ENCODE data around the gene CXCL14.

The CXCL14 gene, protein sequence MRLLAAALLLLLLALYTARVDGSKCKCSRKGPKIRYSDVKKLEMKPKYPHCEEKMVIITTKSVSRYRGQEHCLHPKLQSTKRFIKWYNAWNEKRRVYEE
- 0 to 0.77 (median 0.11) reads per million in 17 experiments for total RNA-seq

DNA sequence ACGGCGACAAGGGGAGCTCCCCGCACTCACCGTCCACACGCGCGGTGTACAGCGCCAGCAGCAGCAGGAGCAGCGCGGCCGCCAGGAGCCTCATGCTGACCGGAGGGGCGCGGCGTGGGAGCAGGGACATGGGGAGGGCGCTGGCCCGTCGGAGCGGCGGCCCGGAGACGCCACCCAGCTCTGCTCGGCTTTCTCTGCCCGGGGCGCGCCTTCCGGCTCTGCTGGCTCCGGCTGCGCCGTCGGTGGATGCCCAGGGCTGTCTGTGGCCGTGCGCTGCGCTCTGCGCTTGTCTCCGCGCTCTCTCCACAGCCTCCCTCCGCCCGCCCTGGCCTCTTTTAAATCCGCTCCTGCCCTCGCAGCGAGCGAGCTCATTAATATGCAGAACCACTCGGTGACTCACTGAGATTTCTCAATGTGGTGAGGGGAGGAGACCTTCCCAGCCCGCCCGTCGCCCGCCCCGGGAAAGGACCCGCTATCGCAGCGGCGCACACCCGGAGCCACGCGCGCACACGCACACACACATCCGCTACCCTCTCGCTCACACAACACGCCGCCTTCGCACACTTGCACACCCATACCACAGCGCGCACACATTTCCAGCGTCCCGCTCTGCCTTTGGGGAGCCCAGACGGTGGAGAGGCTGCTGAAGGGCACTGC is at the start of gene CXCL14:
Gene CXCL14, minus strand, starts transcription at position 307 of the 657 bp plus-strand sequence. Its CDS starts 213 bp downstream, at position 94.
- DNase-seq, result peak; percentile 47 to 70 (median 68)

DNA sequence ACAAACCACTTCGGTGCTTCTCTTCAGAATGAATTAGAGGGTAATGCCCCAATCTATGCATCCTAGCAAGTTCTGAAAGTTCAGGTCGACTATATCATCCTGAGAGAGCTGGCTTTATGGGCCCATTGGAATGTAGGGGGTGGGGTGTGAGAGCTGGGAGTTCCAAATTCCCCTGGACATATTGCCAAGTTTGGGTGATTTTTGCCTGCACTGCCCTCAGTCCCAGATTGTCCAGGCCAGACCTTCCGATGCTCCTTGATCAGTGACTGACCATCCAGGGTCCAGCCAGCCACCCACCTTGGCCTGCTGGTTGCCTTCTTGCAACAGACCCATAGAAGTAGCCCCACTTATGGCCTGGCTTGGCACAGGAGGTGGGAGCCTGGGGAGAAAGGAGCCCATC is 47.8 kb upstream of the CXCL14 start:
- no peak for DNase-seq

DNA sequence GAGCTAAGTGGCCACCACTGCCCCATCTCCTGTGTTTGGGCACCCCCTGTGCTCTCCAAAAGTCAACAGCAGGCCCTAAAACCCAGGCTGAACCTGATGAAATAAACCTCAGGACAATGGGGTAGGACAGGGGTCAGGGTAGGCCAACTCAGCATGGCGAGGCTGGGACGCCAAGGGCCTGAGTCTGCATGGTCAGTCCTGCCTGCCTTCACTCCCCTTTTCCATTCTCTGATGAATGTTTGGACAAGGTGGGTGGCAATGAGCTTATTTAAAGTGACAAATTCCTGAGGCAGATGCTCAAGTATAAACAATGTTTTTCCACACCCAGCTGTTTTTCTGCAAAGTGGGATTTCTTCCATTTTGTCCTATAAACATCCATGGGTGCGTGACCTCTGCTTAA is 47.2 kb upstream of the CXCL14 start:
- no peak for DNase-seq

DNA sequence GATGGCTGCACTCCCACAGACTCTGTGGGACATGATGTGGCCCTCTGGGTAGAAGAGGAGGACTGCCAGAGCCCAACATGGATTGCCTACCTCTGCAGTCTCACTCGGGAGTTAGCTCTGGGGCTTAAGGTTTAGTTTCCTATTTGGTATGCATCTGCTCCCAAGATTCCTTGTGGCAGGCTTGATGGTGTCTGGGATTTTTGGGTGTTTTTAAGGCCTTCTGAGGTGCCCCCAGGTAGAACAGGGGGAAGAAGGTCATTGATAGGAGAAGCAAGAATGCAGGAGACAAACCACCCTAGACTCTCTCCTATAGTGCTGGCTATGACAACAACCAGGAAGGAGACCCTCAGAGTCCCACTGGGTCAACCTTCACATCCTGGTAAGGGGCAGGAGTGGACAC is 46.7 kb upstream of the CXCL14 start:
- no peak for DNase-seq

DNA sequence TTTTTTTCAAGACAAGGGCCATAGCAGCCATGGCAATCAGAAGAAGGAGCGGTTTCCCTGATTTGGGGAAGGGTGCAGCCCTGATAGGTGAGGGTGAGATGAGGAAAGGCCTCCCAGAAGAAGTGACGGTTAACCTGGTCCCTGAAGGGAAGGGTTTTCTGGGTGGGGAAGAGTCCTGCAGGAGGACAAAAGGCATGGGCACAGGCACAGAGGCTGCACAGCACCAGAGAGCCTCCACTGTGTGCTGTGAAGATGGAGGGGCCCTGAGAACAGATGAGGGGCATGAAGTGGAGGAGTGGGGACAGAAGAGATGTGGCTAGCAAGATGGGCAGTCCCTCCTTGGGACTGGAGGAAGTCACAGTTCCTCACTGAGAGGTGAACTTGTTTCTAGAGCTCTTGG is 46.3 kb upstream of the CXCL14 start:
- DNase-seq, result no peak

DNA sequence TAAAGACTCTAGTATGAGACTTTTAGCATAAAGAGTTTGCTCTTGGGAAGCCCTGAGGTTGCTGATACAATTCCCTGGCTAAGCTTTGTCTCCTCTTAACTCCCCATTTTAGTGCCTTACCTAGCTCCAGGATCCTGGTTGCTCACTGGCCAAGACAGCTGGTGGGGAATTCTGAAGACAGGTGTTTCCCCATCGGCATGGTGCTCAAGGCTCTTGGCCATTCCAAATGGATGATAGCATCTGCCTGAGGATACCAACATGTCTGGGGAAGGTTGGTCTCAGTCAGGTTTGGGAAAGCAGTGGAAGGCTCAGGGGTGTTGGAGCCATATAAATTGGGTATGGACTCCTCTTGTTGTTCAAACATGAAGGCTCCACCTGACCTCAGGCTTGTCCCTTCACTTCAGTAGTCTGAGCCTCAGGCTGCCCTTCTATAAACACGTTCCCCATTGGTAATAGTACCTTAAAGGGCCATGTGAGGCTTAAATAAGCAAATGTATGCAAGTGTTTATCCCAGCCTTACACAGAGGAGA is 44.5 kb upstream of the CXCL14 start:
- DNase-seq, result no peak

DNA sequence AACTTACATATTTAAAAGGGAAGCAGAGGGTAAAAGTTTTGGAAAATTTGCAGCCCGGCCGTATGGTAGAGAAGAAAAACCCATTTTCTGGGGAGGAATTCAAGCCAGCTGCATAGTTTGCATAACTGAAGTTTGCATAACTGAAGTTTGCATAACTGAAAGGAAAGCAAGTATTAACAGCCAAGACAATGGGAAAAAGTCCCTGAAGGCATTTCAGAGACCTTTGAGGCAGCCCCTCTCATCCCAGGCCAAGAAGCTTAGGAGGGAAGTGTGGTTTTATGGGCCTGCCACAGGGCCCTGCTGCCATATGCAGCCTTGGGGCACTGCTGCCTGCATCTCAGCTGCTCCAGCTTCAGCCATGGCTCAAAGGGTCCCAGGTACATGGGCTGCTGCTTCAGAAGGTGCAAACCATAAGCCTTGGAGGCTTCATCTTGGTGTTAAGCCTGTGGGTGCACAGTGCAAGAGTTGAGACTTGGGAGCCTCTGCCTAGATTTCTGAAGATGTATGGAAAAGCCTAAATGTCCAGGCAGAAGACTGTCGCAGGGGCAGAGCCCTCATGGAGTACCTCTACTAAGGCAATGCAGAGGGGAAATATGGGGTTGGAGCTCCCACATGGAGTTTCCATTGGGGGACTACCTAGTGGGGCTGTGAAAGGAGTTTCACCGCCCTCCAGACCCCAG is 36.9 kb upstream of the CXCL14 start:
- no peak for DNase-seq

DNA sequence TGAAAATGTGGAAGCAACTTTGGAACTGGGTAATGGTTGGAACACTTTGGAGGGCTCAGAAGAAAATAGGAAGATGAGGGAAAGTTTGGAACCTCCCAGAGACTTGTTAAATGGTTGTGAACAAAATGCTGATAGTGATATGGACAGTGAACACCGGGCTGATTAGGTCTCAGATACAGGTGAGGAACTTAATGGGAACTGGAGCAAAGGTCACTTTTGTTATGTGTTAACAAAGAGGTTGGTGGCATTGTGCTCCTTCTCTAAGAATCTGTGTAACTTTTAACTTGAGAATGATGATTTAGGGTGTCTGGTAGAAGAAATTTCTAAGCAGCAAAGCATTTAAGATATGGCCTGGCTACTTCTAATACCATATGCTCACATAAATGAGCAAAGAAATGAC is 36.4 kb upstream of the CXCL14 start:
- no peak for DNase-seq

DNA sequence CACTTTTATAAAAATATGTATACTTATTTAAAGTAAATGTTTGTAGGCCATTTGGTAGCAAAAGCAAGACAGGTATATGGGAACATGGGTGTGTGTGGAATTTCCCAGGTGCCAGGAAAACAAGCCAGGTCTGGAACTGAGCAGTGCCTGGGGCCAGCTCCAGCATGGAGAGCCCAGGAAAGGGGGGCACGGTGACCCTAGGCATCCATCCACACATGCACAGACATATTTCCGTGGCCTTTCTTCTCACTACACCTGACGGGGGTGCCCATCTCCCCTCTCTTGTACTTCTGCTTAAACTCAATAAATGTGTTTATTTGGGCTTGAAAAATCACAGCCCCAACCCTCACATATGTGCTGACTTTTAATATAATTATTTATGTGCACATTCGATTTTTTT is 31.2 kb upstream of the CXCL14 start:
- DNase-seq, result no peak

DNA sequence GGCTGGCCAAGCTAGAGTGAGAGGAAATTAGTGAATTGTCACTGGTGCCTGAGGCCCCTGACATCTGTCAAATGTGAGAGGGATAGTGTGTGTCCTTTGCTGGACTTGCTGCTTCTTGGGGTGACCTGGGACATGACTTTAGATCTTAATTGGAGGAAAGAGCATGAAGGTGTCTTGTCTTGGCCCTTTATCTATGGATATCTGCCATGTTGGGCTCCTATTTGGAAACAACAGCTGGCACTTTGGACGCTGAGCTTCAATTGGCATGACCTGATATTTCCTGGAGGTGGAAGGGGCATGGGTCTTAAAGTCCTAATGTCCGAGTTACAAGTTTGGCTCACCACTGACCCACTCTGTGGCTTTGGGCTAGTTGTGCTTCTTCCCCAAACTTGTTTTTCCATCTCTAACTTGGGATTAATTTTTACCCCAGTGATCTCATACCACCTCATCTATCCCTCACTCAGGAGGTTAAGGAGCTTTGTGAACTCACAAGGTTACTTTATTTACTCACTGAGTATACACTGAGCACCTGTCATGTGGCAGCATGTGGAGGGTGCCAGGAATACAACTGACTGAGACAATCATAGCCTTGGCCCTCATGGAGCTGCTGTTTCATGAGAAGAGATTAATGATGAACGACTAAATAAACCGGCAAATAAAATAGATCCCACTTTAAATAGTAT is 30.1 kb upstream of the CXCL14 start:
- no peak for DNase-seq

DNA sequence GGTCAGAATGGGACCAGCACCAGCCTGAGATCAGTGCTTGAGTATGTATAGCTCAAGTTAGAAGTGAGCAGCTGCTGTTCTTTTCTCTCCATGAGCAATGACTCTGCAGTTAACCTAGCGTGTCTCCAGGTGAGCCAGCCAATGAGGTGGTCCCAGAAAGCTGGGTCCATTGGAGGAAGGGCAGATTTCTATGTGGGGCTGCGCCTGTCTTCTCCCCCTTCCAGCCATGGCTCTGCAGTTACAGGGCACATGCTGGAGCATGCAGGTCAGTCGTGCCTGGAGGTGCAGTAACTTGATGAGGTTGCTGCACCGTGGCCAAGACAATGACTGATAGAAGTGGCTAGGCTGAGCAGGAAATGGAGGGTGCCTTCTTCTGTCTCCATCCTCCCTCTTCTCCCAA is 29.6 kb upstream of the CXCL14 start:
- no peak for DNase-seq

DNA sequence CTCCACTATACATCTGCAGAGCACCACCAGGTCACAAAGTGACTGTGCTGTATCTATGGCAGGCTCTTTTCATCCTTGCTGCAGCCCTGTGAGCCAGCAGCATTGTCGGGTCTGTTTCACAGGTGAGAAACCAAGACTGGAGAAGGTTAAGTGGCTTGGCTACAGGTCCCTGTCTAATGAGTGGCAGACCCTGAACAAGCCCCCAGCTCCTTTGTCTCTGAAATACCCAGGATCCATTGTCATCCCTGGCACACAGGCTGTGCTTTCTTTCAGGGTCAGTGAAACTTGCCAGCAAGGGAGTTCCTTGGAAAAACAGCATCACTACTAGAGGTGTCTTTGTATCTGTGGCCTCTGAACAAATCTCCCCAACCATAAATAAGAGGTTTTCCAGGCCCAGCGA is 27.6 kb upstream of the CXCL14 start:
- DNase-seq, result no peak

DNA sequence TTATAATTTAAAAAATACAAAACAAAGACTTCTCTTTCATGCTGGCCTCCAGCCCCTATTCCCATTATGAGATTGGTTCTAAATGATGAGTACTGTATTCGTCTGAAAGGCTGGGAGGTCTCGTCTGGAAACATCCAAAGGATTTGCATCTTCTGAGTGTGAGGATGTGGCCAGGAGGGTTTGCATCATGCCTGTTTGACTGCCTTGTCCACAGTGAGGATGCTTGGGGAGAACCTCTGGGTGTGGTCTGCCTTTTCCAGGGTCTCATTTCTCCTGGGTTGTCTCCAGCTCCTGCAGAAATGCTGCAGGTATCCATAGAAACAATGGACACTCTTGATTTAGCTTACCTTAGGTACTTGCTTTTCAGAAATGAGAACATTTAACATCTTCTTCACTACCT is 26.4 kb upstream of the CXCL14 start:
- DNase-seq, result no peak

DNA sequence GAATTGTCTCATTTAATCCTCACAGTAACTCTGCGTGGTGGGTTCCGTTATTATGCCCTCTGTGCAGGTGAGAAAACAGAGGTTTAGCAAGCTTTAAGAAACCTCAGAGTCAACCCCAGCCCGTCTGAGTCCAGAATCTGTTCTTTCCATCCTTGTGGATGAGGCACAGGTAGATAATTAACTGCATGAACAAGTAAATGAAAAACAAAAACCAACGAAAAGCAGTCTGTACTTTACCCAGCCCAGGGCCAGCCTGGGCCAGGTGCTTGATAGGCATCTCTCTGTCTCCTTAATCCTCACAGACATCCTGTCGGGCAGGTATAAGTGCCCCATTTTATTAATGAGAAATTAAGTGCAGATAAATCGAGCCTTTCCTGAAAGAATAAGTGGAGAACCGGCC is 25.3 kb upstream of the CXCL14 start:
- no peak for DNase-seq

DNA sequence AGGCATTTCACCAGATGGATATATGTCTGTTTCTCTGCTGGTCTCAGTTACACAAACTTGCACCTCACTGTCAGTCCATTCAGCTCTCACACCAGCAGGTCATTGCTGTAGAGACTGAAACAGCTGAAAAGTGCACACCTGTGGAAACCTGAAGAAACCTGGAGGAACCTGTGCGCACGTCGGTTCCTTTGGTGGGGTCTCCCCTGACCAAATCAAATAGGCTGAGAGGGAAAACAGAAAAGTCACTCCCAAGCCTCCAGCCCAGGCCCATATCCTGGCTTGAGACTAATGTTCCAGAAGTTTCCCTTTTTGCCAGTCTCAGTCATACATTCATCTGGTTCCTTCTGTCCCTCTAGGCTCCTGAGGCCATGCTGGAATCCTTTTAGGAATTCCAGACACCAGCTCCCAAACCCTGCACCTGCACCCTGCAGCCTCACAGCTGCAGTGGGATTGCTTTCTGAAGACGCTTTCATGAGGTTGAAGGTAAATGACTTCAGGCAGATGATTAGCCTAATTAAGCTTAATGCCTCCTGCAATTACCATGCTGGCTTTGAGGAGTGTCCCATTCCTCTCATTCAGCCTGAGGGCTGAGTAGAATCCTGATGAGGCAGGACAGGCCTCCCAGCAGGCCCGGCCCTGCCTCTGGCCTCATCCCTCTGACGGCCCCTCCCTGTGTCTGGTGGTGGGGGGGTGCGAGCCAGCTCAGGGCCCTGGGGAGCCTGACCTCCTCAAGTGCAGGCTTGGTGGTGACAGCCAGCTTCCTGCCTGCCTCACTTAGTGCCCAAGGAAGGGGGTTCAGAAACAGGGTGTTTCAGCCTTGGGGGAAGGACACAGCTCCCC is 24.3 kb upstream of the CXCL14 start:
- DNase-seq, result no peak

DNA sequence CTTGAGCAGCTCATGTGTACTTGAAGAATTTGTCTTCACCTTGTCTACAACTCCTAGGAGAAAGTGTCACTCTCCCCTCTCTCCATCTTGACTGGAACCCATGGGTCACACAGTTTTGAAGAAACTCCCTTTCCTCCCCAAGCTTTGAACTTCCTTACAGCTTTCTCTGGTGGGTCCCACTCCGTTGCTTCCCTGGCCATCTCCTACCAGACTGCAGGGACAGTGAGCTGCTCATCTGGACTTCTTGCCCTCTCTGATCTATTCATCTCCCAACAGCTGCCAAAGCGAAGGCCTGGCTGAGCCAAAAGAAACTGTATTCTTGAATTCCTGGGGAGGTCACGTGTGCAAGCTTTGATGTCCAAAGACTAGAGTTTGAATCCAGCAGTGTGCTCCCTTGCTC is 22.7 kb upstream of the CXCL14 start:
- no peak for DNase-seq

DNA sequence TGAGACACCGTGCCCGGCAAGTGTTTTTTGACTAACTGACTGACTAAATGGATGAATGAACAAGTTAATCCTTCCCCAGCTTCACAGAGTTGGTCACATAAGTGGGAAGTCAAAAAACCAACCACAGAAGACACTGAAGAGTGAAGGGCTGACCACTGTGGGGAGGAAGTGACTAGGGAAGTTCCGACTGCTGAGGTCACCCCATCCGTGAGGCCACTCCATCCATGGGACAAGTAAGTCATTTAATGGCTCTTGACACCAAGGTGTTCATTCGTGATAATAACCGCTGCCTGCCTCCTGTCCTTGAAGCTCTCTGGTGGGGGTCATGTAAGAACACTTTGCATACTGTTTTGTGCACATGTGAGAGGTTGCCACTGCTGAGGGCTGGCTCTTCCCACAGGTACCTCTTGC is 22.2 kb upstream of the CXCL14 start:
- DNase-seq, result peak; percentile 49 to 72 (median 71)

DNA sequence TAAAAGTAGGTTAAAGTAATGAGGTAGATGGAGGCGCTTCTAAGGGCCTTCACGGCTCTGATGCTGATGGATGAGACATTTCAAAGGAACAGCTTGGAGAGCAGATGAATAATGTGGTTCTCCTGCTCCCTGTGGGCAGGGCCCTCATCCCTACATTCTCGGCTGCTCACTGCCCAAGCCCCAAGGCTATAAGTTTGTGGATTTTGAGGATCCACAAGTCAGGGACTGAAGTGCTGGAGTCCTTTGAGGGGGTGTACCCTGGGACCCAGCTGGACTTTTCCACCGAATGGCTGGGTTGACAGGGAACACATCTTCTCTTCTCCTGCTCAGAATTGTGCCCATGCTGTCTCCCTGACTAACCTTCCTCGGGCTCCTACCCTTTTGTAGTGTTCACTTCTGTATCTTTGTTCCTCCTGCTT is 21.4 kb upstream of the CXCL14 start:
- no peak for DNase-seq

DNA sequence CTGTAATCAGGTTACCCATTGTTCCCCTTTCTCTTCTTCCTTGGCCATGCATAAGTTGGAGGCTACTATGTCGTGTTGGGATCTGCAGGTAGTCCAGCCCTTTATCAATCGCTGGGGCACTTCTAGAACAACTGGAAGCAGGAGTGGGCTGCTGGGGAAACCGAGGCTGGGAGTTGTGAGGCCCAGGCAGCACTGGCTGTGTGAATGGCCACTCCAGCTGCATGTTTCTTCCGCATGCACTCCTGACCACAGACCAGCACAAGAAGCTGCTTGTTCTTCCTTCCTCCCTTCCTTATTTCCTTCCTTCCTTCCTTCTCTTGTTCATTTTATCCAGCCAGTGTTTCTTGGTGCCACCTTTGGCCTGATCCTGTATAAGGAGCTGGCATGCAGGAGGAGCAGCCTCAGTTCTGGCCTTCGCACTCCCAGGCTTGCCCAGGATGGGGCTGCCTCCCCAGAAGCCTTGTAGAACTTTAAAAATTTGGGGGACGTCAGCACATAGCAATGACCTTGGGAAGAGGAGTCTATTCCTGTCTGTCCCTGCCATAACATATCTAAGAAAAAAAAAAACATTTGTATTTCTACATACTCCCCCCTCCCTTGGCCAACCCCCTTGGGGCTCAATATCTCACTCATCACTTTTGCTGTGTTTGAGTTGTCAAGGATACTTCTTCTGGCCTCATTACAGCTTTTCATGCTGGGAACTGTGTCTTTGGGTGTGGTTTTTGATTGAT is 20.8 kb upstream of the CXCL14 start:
- DNase-seq, result no peak

DNA sequence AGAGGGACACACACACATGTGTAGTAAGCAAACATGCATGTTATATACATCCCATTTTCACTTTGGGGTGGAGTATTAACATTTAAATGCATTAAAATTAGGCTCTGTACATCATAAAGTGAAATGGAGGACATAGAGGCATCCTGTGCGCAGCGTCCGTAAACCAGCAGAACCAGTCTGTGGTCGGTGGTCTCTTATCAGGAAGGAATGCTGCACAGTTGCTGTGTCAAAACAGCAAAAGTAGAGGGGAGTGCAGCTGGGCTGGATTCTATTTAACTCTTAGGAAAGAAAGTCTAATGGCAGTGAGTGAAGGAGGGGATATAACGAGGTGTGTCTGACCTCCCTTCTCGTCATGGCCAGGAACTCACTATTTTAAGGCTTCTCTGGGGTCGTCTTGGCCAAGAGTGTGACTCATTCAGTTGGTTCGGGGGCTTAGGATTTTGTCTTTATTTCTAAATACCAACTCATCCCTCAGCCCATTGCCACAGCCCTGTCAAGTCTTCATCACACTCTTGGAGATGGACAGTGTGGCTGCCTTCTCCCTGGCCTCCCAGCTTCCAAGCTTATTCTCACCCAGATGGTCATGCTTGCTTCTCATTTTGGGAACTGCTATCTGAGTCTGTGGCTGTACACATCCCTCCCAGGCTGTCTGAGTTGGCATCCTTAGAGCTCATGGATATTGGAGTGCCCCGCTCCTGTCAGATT is 20.1 kb upstream of the CXCL14 start:
- DNase-seq, result no peak

DNA sequence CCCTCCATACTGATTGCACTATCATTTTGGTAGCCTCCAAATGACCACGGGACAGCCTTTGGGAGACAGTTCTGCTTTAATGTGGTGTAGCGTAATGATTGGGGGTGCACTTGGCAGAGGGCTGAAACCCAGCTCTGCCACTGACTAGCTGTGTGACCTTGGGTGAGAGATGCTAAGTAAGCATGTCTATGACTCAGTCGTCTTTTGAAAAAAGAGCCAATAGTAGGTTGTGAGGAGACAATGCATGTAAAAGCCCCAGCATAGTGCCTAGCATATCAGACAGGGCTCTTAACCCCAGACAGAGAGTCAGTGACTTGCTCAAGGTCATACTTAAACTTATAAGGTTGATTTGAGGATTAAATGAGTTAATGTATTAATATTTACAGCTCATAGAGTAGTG is 18.0 kb upstream of the CXCL14 start:
- no peak for DNase-seq

Data from suppressor macrophage (primary cell).